H1 (cell line): ENCODE measurements around the gene VAV2. TPM values are rescaled to one million over a fixed set of nuclear protein-coding genes. Genes with fewer than 3 reads are reported as not detected.

ENCODE experiments used
- ATF3 ChIP-seq: IDR thresholded peaks from 2 replicates; pipeline ENCODE4 v1.6.1; 2011; ENCODE audit warnings: low read depth, mild to moderate bottlenecking, low read length; ENCODE audit not compliant: insufficient read depth
- KDM1A ChIP-seq: fragments of 200-600, 300-600 bp; sonication (generic); IDR thresholded peaks from 2 replicates; pipeline ENCODE4 v1.7.1; 2016; ENCODE audit warnings: mild to moderate bottlenecking, low read length, borderline replicate concordance
- MAFK ChIP-seq: IDR thresholded peaks from 2 replicates; pipeline ENCODE4 v1.6.1; 2012; ENCODE audit warnings: low read depth, mild to moderate bottlenecking, improper control_type of control experiment, low read length
- SP4 ChIP-seq: IDR thresholded peaks from 2 replicates; pipeline ENCODE4 v1.6.1; 2012; ENCODE audit warnings: low read length, inconsistent platforms
- polyA plus RNA-seq, 7 experiments: library from polyadenylated mRNA; depleted of rRNA in 3 of 7; stranded (reverse) in 5 of 7; unstranded in 2 of 7; fragments of >200 nt in 5 of 7; fragments of 200-250 nt in 2 of 7; gene quantifications; 1 replicate in 5 of 7; 2 replicates in 1 of 7; 4 replicates in 1 of 7; pipeline versions ENCODE4 v1.2.1 to v1.2.3, GENCODE V29; 2011 to 2013; ENCODE audit warnings: missing spikeins in 2 of 7, mixed read lengths in 2 of 7
- total RNA-seq: library from RNA; stranded (reverse); fragmentation: NEBNext Ultra II Directional; extraction: Animal tissue kit (Norgen Biotek cat#: 25700); gene quantifications from 2 replicates; pipeline ENCODE4 v1.2.1, GENCODE V29; 2021

VAV2 gene
- total and polyA plus RNA-seq, 2 of the 8 experiments (the other 6 are each of a cell fraction or from before 2014, with no cell fraction given) = 13.6 to 37.6 TPM

GRCh38 chr9:133930046-133930681 lies 62.0 kb downstream of the VAV2 start (continued):
- TF ChIP-seq KDM1A = no peak
- no peak for TF ChIP-seq ATF3
- TF ChIP-seq MAFK = no peak
- TF ChIP-seq SP4 = no peak
